H7 (cell line): ENCODE results near the gene PRADC1. TPM values are rescaled to one million over a fixed set of nuclear protein-coding genes. Genes with fewer than 3 reads are reported as not detected.
"Not testable (repeated sequence)": the region's sequence is repeated elsewhere in the genome, so short reads cannot be mapped to it uniquely, and the experiment has no call there.

Experiments
- DNase-seq: peaks from one replicate; pipeline ENCODE4 v3.0.0; 2012
- H3K27me3 ChIP-seq: 2 replicates; pipeline ENCODE4 v1.6.0; 2011; ENCODE audit warnings: mild to moderate bottlenecking, low read length; ENCODE audit not compliant: control insufficient read depth, insufficient read depth
- H3K36me3 ChIP-seq: replicated peaks from 2 replicates; pipeline ENCODE4 v1.5.1; 2011; ENCODE audit warnings: low read length; ENCODE audit not compliant: control insufficient read depth, insufficient read depth
- H3K4me3 ChIP-seq: 2 replicates; pipeline ENCODE4 v1.5.1; 2011; ENCODE audit warnings: low read depth, mild to moderate bottlenecking, control low read depth, low read length, moderate library complexity; ENCODE audit not compliant: insufficient read depth
- total RNA-seq: library from RNA; depleted of rRNA; stranded (reverse); fragments of >200 nt; shearing (Covaris generic); gene quantifications from 2 replicates; pipeline ENCODE4 v1.2.3, GENCODE V29; 2014

PRADC1 gene
- total RNA-seq, 1 experiment from 2014 or later, result 19.6 TPM

GRCh38 chr2:73263540-73264331 is 30.7 kb upstream of the PRADC1 start:
- Histone ChIP-seq H3K4me3 (no peak overlapping the region), H3K36me3 (peaks cover 1% of the 10 kb centered on the region), H3K27me3 (peaks cover 13% of the 10 kb centered on the region)
- DNase-seq, result no peak

DNA sequence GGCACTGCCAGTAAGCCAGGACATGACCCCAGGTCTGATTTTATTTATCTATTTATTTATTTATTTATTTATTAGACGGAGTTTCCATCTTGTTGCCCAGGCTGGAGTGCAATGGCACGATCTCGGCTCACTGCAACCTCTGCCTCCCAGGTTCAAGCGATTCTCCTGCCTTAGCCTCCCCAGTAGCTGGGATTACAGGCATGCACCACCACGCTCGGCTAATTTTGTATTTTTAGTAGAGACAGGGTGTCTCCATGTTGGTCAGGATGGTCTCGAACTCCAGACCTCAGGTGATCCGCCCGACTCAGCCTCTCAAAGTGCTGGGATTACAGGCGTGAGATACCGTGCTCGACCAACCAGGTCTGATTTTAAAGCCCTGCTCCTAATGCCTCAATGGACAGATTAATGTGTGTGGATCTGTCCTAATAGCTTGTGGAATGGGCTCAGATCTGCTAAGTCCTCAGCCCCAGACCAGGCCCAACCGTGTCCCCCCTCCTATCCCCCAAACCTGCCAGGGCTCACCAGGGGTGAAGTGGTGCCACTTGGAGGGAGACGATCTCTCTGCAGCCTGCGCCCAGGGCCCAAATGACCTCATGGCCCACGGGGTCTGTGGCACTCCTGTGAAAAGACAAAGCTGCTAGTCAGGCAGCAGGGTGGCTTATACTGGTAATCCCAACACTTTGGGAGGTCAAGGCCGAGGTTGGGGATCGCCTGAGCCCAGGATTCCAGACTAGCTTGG is 29.8 kb upstream of the PRADC1 start:
- not testable (repeated sequence) for DNase-seq, H3K36me3 ChIP-seq, H3K27me3 ChIP-seq, H3K4me3 ChIP-seq

DNA sequence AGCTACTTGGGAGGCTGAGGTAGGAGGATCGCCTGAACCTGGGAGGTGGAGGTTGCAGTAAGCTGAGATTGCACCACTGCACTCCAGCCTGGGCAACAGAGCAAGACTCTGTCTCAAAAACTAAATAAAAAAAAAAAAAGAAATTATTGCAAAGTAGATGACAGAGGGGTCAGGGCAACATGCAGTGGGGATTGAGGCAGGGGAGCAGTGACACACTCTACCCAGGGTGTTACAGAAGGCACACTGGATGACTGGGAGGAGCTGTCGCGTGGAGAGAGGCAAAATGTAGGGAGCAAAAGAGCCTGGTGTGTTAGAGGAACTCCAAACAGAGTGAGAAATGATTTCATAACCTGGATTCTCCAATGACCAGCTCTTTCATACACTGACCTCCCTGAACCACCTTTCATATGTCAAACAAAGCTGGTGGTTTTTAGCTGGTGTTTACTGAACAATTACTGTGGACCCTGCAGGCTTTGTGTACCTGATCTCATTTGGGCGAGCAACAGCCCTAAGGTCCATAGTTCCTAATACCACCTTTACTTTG is 29.1 kb upstream of the PRADC1 start:
- H3K27me3 ChIP-seq, result peaks cover 2% of the 10 kb centered on the region; the same call in 1 of the 2 replicates
- DNase-seq, result no peak
- H3K36me3 ChIP-seq, result peaks cover 1% of the 10 kb centered on the region
- no peak overlapping the region for H3K4me3 ChIP-seq

GRCh38 chr2:73260338-73260984 is 27.4 kb upstream of the PRADC1 start:
- Histone ChIP-seq H3K27me3 (no peaks in the 10 kb centered on the region), H3K4me3 (no peak overlapping the region), H3K36me3 (peaks cover 1% of the 10 kb centered on the region)
- peak; percentile 94 for DNase-seq

DNA sequence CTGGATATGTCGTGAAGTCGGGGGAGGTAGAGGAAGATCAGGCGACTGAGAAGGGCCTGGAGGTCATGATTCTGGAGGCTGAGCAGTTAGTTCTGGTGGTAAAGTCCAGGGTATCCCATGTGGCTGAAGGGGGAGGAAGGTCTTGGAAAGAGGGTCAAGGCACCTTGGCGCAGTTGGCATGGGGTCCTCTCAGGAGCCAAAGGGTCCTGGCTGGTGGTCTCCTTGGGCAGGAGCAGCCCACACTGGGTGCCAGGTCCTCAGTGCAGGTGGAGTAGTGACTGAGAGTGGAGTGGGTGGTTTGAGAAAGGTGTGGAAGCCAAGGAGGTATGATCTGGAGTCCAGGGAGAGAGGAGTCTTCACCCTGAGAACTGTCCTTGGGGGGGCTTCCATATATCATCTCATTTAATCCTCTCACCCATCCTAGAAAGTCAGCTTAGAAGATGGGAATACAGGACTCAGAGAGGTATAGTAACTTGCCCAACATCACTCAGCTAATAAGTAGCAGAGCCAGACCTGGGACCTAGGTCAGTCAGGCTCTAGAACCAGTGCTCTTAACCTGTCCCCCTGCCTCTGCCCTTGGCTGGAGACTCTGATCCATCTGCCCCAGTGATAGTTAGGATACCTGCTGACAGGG is 26.8 kb upstream of the PRADC1 start:
- Histone ChIP-seq H3K36me3 (peaks cover 1% of the 10 kb centered on the region), H3K27me3 (no peaks in the 10 kb centered on the region), H3K4me3 (no peak overlapping the region)
- no peak for DNase-seq

- DNase-seq, result no peak
- H3K36me3 ChIP-seq, result peaks cover 1% of the 10 kb centered on the region
Observed at GRCh38 chr2:73259276-73259675, 26.2 kb upstream of the PRADC1 start.

GRCh38 chr2:73258913-73259215 is 25.8 kb upstream of the PRADC1 start:
- no peak for DNase-seq
- Histone ChIP-seq H3K36me3 (peaks cover 3% of the 10 kb centered on the region), H3K27me3 (no peaks in the 10 kb centered on the region), H3K4me3 (no peak overlapping the region)

More at GRCh38 chr2:73259276-73259675, 26.2 kb upstream of the PRADC1 start:
- no peaks in the 10 kb centered on the region for H3K27me3 ChIP-seq
- H3K4me3 ChIP-seq, result no peak overlapping the region

GRCh38 chr2:73258186-73258912 is 25.3 kb upstream of the PRADC1 start:
- H3K4me3 ChIP-seq, result no peak overlapping the region
- H3K36me3 ChIP-seq, result peaks cover 4% of the 10 kb centered on the region
- H3K27me3 ChIP-seq, result no peaks in the 10 kb centered on the region
- no peak for DNase-seq

DNA sequence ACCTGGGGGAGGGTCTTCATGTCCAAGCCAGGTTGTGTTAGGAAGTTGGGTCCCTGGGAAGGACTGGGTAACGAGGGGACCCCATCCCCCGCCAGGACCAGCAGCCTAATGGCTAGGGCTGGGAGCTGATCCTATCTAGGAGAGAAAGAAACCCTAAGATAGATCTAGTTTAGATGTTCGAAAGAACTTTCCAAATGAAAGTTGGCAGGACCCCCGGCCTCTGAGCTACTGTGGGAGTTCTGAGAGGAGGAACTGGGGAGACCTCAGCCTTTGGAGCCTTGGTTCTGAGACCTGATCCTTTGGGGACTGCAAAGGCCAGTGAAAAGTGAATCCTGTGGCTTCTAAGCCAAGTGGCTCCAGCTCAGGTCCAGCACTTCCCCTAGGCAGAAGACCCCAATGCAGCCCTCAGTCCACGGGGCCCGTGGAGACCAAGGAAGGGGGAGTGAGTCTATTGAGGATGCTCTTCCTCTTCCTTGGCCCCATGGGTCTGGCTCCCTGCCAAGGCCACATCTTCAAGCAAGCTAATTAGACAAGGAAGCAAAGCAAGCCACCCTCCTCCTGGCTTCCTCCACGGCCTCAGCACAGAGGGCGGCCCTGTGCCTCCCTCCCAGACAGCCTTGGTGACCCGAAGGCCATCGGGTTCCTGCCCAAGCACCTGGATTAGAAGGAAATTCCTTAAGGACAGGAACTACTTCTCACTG is 24.5 kb upstream of the PRADC1 start:
- no peak overlapping the region for H3K4me3 ChIP-seq
- DNase-seq, result no peak
- no peaks in the 10 kb centered on the region for H3K27me3 ChIP-seq
- H3K36me3 ChIP-seq, result peaks cover 9% of the 10 kb centered on the region

GRCh38 chr2:73257021-73257420 is 24.0 kb upstream of the PRADC1 start:
- no peak overlapping the region for H3K4me3 ChIP-seq
- no peaks in the 10 kb centered on the region for H3K27me3 ChIP-seq
- peaks cover 11% of the 10 kb centered on the region for H3K36me3 ChIP-seq
- no peak for DNase-seq

DNA sequence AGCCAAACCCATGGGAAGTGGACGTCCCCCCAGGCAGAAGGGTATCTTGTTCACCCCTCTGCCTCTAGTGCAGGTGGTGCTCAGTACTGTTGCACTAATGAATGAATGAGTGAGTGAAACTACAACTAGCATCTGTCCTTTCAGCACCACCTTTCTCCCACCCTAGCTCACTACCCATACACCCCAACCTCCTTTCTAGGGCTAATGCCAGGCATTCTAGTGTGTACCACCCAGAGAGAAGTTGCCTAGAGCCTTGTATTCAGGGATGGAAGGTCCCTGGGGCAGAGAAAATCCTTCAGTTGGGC is 23.5 kb upstream of the PRADC1 start:
- peak; percentile 55 for DNase-seq
- Histone ChIP-seq H3K36me3 (peaks cover 13% of the 10 kb centered on the region), H3K27me3 (no peaks in the 10 kb centered on the region), H3K4me3 (no peak overlapping the region)

DNA sequence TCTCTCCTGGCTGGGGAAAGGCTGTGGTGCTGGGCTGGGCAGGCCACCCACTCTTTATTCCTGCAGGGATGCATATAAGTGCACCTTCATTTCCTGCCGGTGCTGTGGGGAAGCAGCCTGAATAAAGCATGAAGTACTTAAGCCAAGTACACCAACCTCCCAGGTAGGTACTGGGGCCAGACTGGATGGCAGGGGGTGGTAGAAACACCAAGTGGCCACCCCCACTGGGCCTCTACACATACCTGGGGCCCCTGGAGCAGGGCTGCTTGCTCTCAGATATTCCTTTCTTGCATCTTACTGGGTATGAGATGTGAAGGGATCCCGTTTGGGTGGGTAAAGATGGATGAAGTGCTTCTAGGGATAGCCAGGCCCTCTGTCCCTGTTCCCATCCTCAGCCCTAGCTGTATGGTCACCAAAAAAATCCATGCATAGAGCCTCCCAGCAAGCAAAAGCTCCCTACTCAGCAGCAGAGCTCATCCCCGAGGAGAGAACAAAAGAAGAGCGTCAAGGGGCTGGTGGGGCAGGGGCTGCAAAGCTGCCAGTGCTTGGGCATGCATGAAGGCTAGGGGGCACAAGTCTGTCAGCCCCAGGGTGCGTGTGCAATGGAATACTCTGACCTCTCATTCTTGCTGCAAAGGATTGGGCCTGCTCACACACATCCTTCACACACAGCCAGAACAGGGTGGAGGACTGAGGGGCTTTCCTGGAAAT is 23.0 kb upstream of the PRADC1 start:
- Histone ChIP-seq H3K36me3 (peaks cover 16% of the 10 kb centered on the region), H3K27me3 (no peaks in the 10 kb centered on the region), H3K4me3 (no peak overlapping the region)
- peak; percentile 67 for DNase-seq

GRCh38 chr2:73255007-73255644 is 22.1 kb upstream of the PRADC1 start:
- DNase-seq, result peak; percentile 57
- no peaks in the 10 kb centered on the region for H3K27me3 ChIP-seq
- H3K4me3 ChIP-seq, result no peak overlapping the region

More at GRCh38 chr2:73255007-73255644, 22.1 kb upstream of the PRADC1 start:
- peaks cover 23% of the 10 kb centered on the region for H3K36me3 ChIP-seq
